HUES6 (cell line): ENCODE data around the gene NR1H2.
A peak's percentile ranks its signal among the peaks of the same experiment; 100 is the strongest.

Experiments
- H3K27ac ChIP-seq: 2 replicates; pipeline ENCODE4 v1.7.0; 2013; ENCODE audit warnings: low read depth, mild to moderate bottlenecking, low read length, inconsistent platforms
- H3K27me3 ChIP-seq: 2 replicates; pipeline ENCODE4 v1.6.1; 2013; ENCODE audit warnings: low read length; ENCODE audit not compliant: control insufficient read depth, insufficient read depth
- H3K36me3 ChIP-seq: 2 replicates; pipeline ENCODE4 v1.6.1; 2013; ENCODE audit warnings: low read length; ENCODE audit not compliant: control insufficient read depth, insufficient read depth
- H3K4me1 ChIP-seq: 2 replicates; pipeline ENCODE4 v1.6.1; 2013; ENCODE audit warnings: low read length; ENCODE audit not compliant: control insufficient read depth, insufficient read depth
- H3K4me3 ChIP-seq: 2 replicates; pipeline ENCODE4 v1.5.1; 2013; ENCODE audit warnings: low read depth, low read length
- H3K9ac ChIP-seq: one replicate; pipeline ENCODE4 v1.6.1; 2013; ENCODE audit warnings: mild to moderate bottlenecking, low read length
- H3K9me3 ChIP-seq: 2 replicates; pipeline ENCODE4 v1.6.1; 2013; ENCODE audit warnings: low read depth, low read length; ENCODE audit not compliant: control insufficient read depth, insufficient read depth

NR1H2 gene

GRCh38 chr19:50410109-50410508 lies 33.9 kb downstream of the NR1H2 start:
- Histone ChIP-seq H3K4me1 (peaks cover 1% of the 10 kb centered on the region; the same call in 1 of the 2 replicates), H3K36me3 (peaks cover 76% of the 10 kb centered on the region), H3K4me3 (no peak overlapping the region), H3K9me3 (no peaks in the 10 kb centered on the region), H3K27me3 (no peaks in the 10 kb centered on the region), H3K9ac (no peak overlapping the region), H3K27ac (no peak overlapping the region)

GRCh38 chr19:50412419-50412818 lies 36.2 kb downstream of the NR1H2 start:
- Histone ChIP-seq H3K4me3 (no peak overlapping the region), H3K27ac (no peak overlapping the region), H3K36me3 (peaks cover 54% of the 10 kb centered on the region), H3K27me3 (no peaks in the 10 kb centered on the region), H3K4me1 (peaks cover 4% of the 10 kb centered on the region; the same call in 1 of the 2 replicates), H3K9ac (no peak overlapping the region), H3K9me3 (no peaks in the 10 kb centered on the region)

GRCh38 chr19:50413096-50413495 lies 36.8 kb downstream of the NR1H2 start:
- Histone ChIP-seq H3K9me3 (no peaks in the 10 kb centered on the region), H3K27ac (no peak overlapping the region), H3K4me1 (peaks cover 8% of the 10 kb centered on the region), H3K27me3 (no peaks in the 10 kb centered on the region), H3K4me3 (no peak overlapping the region), H3K9ac (no peak overlapping the region), H3K36me3 (peaks cover 54% of the 10 kb centered on the region)

GRCh38 chr19:50413531-50413930 lies 37.3 kb downstream of the NR1H2 start:
- Histone ChIP-seq H3K4me3 (no peak overlapping the region), H3K4me1 (peaks cover 13% of the 10 kb centered on the region), H3K9ac (no peak overlapping the region), H3K27ac (no peak overlapping the region), H3K36me3 (peaks cover 51% of the 10 kb centered on the region), H3K27me3 (0 out of 2 replicates have a peak, but pooled peaks cover 3% of the 10 kb centered on the region), H3K9me3 (no peaks in the 10 kb centered on the region)

GRCh38 chr19:50414864-50415660 lies 38.8 kb downstream of the NR1H2 start:
- no peak overlapping the region for H3K9ac ChIP-seq
- no peaks in the 10 kb centered on the region for H3K9me3 ChIP-seq
- peaks cover 18% of the 10 kb centered on the region; the same call in 1 of the 2 replicates for H3K27me3 ChIP-seq
- H3K36me3 ChIP-seq: peaks cover 36% of the 10 kb centered on the region
- H3K4me3 ChIP-seq: no peak overlapping the region
- no peak overlapping the region for H3K27ac ChIP-seq
- H3K4me1 ChIP-seq: peaks cover 24% of the 10 kb centered on the region

GRCh38 chr19:50415661-50416033 lies 39.4 kb downstream of the NR1H2 start:
- H3K4me1 ChIP-seq: peaks cover 28% of the 10 kb centered on the region
- H3K27me3 ChIP-seq: peaks cover 22% of the 10 kb centered on the region; the same call in 1 of the 2 replicates
- H3K9me3 ChIP-seq: no peaks in the 10 kb centered on the region
- H3K9ac ChIP-seq: no peak overlapping the region
- peaks cover 30% of the 10 kb centered on the region for H3K36me3 ChIP-seq
- no peak overlapping the region for H3K27ac ChIP-seq
- no peak overlapping the region for H3K4me3 ChIP-seq

- Histone ChIP-seq H3K36me3 (peaks cover 23% of the 10 kb centered on the region), H3K9ac (no peak overlapping the region), H3K4me3 (no peak overlapping the region), H3K27ac (no peak overlapping the region), H3K27me3 (peaks cover 22% of the 10 kb centered on the region; the same call in 1 of the 2 replicates), H3K4me1 (peaks cover 28% of the 10 kb centered on the region), H3K9me3 (no peaks in the 10 kb centered on the region)
Measured at GRCh38 chr19:50416034-50416977, 40.0 kb downstream of the NR1H2 start.

- Histone ChIP-seq H3K4me3 (no peak overlapping the region), H3K4me1 (peaks cover 28% of the 10 kb centered on the region), H3K9me3 (no peaks in the 10 kb centered on the region), H3K36me3 (peaks cover 17% of the 10 kb centered on the region), H3K9ac (no peak overlapping the region), H3K27me3 (peaks cover 22% of the 10 kb centered on the region; the same call in 1 of the 2 replicates), H3K27ac (no peak overlapping the region)
Measured at GRCh38 chr19:50417111-50418081, 41.1 kb downstream of the NR1H2 start.

GRCh38 chr19:50418176-50419021 lies 42.1 kb downstream of the NR1H2 start, which contains the start of gene SPIB:
Gene SPIB, plus strand, starts transcription at chr19:50418938. Its CDS starts 25 bp downstream, at chr19:50418963.
- Histone ChIP-seq H3K36me3 (peaks cover 7% of the 10 kb centered on the region), H3K9me3 (no peaks in the 10 kb centered on the region), H3K9ac (peak within 1 kb of the TSS; percentile 23), H3K4me1 (peaks cover 28% of the 10 kb centered on the region), H3K4me3 (peak within 1 kb of the TSS; percentile 62), H3K27ac (no peak within 1 kb of the TSS), H3K27me3 (peaks cover 22% of the 10 kb centered on the region; the same call in 1 of the 2 replicates)
